HG02981 (cell line): ENCODE results near the gene PIP4P1.
A peak's percentile ranks its signal among the peaks of the same experiment; 100 is the strongest.
"Not testable (repeated sequence)": the region's sequence is repeated elsewhere in the genome, so short reads cannot be mapped to it uniquely, and the experiment has no call there.

ENCODE experiments used
- ATAC-seq: cut with Tn5 transposase; IDR thresholded peaks from one replicate; pipeline ENCODE4 v1.9.1; 2021; ENCODE audit warnings: mild to moderate bottlenecking, moderate library complexity; ENCODE audit not compliant: unreplicated experiment

PIP4P1 gene

DNA sequence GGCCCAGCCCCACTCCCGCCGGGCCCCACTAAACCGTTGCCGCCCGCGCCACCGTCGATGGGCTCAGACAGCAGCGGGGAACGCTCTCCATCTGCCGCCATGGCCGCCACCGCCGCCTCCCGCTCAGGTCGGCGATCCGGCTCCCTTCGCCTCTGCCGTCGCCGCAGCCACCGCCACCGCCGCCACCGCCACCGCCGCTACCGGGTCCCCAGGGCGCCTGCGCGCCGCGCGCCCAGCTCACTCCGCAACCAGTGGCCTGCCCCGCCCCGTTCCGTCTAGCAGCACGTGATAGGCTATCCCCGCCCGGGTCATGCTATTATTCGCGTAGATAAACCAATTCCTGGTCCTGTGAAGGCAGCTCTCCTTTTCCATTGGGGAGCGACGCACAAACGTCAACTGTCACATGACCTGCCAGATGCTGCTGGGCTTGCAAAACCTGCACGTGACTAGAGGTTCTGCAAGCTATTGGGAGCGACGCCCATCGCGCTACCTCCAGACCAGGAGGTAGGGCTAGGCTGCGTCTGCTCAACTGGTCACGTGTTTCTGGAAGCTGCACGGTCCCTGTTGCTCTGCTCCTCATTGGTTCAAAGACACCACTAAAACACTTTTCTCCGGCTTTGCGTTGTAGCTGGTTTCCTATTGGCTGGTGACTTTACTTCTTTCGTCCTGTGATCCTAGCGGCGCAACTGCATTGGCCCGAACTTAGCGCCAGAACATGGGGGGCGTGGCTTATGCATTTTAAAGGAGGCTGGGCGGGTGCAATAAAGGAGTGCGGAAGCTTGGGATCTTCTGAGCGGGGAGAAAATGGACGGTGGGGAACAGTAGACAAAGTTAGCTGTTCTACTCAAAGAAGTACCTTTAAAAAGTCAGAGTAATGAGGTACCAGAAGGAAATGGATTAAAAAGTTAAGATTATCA is at the start of gene PIP4P1:
Gene PIP4P1 (minus strand): TSS at position 210 of the 917 bp plus-strand sequence. CDS start 109 bp downstream, at position 101.
- ATAC-seq, result peak; percentile 91

DNA sequence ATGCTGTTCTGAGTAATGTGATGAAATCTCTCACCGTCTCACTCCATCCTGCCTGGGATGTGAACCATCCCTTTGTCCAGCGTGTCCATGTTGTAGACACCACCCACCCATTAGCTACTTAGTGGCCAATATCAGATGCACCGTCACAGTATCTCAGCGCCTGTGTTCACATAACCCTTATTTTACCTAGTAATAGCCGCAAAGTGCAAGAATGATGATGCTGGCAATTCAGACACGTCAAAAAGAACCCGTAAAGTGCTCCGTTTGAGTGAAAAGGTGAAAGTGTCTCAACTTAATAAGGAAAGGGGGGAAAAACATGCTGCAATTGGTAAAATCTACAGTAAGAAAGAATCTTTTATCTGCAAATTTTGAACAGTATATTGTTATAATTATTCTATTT is 47.1 kb upstream of the PIP4P1 start:
- ATAC-seq, result no peak

DNA sequence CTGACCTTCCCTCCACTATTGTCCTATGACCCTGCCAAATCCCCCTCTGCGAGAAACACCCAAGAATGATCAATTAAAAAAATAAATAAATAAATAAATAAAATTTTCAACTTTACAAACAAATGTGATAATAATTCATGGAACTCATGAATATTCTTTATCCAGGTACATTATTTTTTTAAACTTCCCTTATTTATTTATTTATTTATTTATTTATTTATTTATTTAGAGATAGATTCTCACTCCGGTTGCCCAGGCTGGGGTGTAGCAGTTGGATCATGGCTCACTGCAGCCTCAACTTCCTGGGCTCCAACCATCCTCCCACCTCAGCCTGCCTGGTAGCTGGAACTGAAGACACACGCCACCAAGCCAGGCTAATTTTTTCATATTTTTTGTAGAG is 46.3 kb upstream of the PIP4P1 start:
- not testable (repeated sequence) for ATAC-seq

DNA sequence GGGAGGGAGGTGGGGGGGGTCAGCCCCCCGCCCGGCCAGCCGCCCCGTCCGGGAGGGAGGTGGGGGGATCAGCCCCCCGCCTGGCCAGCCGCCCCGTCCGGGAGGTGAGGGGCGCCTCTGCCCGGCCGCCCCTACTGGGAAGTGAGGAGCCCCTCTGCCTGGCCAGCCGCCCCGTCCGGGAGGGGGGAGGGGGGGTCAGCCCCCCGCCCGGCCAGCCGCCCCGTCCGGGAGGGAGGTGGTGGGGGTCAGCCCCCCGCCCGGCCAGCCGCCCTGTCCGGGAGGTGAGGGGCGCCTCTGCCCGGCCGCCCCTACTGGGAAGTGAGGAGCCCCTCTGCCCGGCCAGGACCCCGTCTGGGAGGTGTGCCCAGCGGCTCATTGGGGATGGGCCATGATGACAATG is 45.5 kb upstream of the PIP4P1 start:
- not testable (repeated sequence) for ATAC-seq

DNA sequence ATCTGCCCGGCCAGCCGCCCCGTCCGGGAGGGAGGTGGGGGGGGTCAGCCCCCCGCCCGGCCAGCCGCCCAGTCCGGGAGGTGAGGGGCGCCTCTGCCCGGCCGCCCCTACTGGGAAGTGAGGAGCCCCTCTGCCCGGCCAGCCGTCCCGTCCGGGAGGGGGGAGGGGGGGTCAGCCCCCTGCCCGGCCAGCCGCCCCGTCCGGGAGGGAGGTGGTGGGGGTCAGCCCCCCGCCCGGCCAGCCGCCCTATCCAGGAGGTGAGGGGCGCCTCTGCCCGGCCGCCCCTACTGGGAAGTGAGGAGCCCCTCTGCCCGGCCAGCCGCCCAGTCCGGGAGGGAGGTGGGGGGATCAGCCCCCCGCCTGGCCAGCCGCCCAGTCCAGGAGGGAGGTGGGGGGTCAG is 45.0 kb upstream of the PIP4P1 start:
- ATAC-seq, result not testable (repeated sequence)

DNA sequence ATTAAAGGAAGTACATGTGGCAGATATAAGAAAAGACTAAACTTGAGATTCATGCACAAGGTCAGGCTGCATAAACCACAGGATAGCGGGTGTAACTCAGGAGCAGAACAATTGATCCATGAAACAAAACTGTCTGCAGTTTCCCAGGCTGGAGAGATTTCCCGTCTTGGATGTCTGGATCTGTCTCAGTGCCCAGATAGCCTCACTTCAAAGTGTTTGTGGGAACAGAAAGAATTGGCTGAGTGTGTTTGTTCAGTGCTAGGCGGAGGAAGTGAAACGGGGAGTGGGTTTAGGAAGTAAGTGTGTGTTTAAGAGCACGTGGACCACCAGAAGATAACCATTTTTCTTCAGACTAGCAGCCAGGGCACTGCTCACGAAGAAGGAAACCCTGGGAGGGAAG is 42.7 kb upstream of the PIP4P1 start:
- no peak for ATAC-seq

DNA sequence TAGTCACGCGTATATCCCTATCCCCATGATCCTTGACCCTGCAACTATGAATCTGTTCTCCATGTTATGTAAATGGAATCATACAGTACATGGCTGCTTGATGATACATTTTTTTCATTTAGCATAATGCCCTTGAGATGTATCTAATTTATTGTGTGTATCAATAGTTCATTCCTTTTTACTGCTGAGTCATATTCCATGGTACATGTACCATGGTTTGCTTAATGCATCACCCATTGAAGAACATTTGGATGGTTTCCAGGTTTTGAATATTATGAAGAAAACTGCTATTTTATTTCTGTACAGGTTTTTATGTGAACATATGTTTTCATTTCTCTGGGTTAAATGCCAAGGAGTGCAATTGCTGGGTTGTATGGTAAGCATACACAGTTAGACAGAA is 40.1 kb upstream of the PIP4P1 start:
- ATAC-seq, result no peak

DNA sequence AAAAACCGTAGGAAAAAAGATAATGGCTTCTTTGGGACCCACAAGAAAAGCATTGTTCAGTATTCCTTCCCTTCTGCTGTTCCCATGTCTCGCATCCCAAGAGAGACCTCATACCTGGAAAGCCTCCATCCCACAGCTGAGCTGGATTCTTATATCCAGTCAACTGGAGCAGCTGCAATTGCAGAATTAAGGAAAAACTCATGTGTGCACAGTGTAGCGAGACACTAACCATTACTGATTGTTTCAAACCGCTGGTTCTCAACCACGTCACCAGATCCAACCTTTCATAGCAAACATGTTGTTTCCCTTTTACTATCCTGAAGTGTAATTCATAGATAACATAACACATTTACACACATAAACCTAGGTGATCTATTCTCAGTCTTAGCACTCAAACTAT is 38.6 kb upstream of the PIP4P1 start:
- ATAC-seq, result no peak

DNA sequence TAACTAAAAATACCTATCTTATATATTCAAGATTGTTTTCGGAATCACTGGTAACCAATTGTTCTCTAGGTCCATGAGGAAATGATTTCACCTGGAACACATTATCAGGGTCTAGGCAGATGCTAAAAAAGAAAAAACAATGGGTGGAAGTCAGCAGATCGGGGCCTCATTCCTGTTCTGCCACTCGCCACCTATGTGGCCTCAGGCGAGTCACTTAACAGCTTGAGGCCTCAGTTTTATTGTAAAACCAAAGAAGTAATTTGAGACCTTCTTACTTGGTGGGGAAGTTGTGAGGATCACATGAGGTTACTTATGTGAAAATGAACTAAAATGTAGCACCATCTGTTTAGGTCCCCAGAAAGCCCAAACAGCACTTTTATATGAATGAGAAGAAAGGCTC is 37.9 kb upstream of the PIP4P1 start:
- no peak for ATAC-seq

DNA sequence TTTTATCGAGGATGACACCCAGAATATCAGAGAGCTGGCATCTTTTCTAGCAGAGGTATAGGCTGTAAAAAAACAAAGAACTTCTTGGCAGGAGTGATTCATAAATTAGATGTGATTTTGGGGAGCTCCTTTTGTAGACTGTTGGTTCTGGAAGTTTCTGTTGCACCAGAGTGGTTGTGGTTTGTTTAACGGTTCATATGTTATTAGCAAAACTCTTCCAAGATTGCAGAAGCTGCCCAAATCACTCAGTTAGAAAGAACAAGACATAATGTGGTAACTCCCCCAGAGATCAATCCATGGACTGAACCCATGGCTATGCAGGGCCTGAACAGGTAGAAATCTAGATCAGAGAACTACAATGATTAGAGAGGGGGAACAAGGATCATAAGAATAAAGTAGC is 37.4 kb upstream of the PIP4P1 start:
- no peak for ATAC-seq

DNA sequence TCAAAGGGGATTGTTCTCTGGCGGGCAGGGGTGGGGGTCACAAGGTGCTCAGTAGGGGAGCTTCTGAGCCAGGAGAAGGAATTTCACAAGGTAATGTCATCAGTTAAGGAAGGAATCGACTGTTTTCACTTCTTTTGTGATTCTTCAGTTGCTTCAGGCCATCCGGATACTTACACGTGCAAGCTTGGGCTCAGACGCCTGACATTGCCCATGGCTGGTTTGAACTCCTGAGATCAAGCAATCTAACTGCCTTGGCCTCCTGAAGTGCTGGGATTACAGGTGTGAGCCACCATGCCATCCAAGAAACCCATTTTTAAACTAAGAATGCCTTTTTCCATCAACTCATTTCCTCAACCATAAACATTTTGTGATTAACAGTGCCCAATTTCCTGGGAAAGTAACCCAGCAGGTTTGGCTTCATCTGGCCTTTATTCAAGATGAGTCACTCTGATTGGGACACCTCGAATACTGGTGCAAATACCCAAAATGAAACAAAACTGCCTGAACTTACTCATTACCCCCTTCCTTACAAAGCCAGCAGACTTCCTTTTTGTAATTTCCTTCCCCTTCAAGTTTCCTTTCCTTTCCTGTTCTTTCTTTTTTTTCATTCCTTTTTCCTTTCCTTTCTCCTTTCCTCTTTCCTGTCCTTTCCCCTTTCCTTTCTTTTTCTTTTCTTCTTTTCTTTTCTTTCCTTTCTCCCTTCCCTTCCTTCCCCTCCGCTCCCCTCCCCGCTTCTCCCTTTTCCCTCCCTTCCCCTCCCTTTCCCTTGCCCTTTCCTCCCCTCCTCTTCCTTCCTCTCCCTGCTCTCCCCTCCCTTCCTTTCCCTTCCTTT is 33.9 kb upstream of the PIP4P1 start:
- ATAC-seq, result no peak

DNA sequence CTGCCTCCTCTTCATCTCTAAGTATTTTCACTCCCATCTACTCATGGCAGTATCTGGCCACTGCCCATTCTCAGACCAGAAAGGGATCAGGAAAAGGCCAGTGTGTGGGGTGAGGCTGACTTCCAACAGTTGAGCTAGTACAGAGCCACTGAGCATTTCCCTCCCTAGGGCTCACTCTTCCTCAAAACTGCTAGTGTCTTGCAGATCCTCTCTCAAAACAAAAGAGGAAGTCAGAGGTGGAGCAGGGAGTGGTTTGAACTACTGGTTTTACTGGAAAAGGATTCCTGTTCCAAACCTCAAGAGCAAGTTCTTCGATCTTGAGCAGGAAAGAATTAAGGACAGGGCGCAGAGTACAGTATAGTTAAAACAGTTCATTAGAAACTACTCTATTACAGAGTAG is 32.4 kb upstream of the PIP4P1 start:
- no peak for ATAC-seq

DNA sequence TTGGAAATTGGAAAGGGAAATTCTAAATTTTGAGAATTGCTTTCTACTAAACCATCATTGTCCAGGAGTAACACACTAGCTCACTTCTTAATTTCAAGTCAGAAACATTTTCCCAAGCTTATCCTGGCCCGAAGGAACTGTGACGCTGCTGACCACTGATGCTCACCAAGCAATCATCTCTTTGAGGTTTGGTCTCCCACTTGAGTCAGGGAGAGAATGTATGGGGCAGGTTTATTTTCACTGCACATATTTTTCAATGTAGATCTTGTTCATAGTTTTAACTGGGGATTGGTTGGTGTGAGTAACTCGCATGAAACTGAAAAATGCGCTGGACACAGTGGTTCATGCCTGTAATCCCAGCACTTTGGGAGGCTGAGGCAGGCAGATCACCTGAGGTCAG is 31.3 kb upstream of the PIP4P1 start:
- no peak for ATAC-seq

DNA sequence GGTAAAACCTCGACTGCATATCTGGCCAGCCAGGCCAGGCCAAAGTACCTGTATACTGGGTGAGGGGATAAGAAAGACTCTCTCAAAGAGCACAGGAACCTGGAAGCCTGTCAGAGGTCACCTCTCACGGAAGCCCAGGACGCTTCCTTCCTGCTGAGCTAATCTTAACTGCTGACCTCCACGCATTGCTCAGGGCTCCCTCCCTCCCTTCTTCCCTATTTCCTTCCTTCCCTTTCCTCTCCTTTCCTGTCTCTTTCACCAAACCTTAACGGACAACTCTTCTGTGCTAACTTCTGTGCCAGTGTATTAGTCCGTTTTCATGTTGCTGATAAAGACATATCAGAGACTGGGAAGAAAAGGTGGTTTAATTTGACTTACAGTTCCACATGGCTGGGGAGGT is 29.3 kb upstream of the PIP4P1 start:
- ATAC-seq, result no peak

DNA sequence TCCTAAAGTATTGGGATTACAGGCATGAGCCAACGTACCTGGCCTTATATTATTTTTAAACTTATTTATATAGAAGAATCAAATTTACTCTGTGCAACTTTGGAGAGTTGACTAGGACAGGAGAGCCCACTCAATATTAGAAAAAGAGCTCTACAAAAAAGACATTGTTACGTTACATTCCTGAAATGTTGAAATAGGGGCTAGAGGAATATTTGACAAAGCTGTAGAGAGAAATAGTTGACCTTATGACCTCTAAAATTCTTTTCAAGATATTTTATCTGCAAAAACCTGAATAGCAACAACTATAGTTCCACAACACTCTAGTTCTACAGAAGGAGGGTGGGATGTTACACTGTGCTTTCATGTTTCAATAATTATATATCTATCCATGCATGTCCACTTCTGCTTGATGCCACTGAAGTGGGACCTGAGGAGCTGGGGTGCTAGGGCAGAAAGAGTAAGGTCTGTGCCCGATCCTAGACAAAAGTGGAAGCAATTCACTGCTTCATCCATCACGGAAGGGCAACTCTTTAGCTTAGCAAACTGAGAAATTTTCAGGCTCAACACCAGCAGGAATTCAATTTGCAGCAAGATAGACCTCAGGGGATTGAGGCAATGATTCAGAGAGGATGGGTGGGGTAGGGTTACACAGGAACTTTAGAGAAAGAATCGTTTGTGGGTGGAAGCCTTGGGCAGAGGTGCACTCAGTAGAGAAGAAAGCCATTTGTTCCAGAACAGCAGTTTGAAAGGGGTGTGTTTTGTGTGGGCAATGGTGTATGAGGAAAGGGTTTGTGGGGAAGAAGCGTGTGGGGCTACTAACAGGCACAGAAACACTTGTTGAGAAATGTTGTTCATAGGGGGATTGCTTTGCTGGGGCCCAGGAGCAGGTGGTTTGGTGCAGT is 28.1 kb upstream of the PIP4P1 start:
- ATAC-seq, result peak; percentile 48

DNA sequence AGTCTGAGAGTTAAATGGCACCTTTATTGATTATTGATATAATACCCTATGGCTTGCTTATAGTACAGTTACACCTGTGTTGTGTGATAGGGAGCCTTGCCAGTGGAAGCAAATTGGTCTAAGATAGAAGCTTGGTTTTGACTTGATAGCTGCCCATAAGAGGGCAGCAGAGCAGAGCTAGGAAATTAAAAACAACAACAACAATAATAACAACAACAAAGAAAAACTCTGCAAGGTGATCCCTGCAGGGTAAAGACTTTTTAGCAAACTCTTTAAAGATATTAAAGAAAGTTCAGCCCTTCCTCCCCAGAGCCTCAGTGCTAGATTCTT is 26.1 kb upstream of the PIP4P1 start:
- ATAC-seq, result no peak

DNA sequence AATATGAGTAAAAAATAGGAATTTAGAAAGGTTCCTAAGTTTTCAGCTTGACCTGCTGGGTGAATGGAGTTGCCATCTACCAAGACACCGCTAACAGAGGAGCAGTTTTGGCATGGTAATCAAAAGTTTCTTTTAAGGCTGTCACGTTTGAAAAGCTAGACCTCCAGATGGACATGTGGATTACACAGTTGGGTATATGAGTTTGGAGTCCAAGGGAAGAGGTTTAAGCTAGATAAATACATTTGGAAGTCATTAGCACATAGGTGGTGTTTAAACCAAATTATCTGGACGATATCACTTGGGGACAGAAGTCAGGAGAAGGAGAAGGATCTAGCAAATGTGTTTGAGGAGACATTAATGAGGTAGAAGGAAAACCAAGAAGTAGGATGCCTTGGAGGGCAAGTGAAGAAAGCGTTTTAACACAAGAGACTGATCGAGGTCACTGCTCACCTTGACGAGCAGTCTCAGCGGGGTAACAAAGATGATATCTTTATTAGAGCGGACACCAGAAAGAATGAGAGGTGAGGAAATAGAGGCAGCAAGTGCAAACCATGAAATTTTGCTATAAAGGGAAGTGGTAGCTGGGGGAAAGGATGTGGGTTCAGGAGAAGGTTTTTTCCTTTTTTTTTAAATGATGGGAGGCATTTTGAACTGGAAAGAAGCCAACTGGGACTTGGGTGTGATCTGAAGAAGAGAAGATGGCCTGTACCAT is 25.6 kb upstream of the PIP4P1 start:
- ATAC-seq, result no peak

DNA sequence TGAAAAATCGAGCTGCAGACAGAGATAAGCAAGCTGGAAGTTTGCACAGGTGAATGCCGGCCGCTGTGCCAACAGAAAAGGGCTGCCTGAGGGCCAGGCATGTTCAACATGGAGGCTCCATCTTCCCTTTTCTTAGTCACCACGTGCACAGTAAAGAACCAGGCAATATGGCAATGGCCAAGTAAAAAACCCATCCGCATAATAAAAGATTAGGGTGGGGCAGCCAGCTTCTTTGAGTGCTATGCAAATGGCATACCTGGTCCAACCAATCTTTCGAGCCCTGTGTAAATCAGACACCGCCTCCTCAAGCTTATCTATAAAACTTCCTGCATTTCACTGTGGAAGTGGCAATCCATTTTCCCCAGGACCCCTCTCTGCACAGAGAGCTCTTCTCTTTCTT is 24.7 kb upstream of the PIP4P1 start:
- ATAC-seq, result no peak

DNA sequence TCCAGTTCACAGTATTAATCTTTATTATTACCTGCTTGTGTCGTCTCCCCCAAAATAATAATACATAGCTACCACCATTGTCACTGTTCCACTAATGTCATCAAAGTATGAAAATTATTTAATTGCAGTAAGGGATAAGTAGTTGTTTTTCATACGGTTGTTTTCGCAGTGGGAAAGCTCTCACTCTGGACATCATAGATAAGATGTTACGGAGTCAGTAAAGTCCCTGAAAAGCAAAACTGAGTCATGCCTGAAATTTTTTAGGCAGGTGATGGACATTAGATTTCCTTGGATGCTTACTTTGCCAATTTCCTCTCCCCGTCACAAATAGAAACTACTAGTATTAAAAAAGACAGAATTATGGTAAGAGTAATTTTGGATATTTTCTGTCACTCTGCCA is 21.1 kb upstream of the PIP4P1 start:
- no peak for ATAC-seq

DNA sequence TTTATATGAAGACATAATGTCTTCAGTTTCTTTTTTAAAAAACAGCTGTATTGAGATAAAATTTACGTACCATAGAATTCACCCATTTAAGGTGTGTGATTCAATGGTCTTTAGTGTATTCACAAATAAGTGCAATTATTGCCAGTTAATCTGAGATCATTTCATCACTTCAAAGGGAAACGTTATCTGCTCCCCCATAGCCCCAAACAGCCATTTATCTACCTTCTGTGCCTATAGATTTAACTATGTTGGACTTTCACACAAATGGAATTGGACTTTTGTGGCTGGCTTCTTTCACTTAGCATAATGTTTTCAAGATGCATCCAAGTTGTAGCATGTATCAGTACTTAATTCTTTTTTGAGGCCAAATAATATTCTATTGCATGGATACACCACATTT is 17.7 kb upstream of the PIP4P1 start:
- ATAC-seq, result no peak
